Hematopoietic multipotent progenitor cell treated with erythropoietin and hydrocortisone succinate and interleukin-3 and kit ligand, for 8 days (in vitro differentiated cells): Measurements from ENCODE around the gene RDM1.

ENCODE experiments used
- DNase-seq: peaks from one replicate; pipeline ENCODE4 v3.0.0-alpha.2; 2015

Gene RDM1

GRCh38 chr17:35870906-35871819 is 59.4 kb downstream of the RDM1 start:
- DNase-seq: no peak

GRCh38 chr17:35868737-35869136 is 61.8 kb downstream of the RDM1 start, which contains the start of gene HEATR9:
Gene HEATR9, minus strand, starts transcription at chr17:35868891. Its CDS starts 149 bp downstream, at chr17:35868742.
- no peak for DNase-seq
